Endothelial cell of umbilical vein (primary cell): ENCODE data around the gene CEP63.

Experiments used
- GATA2 ChIP-seq: IDR thresholded peaks from 2 replicates; pipeline ENCODE4 v1.7.0; 2011; ENCODE audit warnings: low read depth, mild to moderate bottlenecking, moderate library complexity, mixed read lengths, low read length; ENCODE audit not compliant: insufficient read length, insufficient read depth
- JUN ChIP-seq: IDR thresholded peaks from 2 replicates; pipeline ENCODE4 v1.6.1; 2011; ENCODE audit warnings: borderline replicate concordance, low read depth; ENCODE audit not compliant: insufficient read length, insufficient read depth
- POLR2A ChIP-seq: IDR thresholded peaks from 2 replicates; pipeline ENCODE4 v1.6.1; 2012; ENCODE audit warnings: low read depth, mild to moderate bottlenecking, control low read depth, low read length
- POLR2AphosphoS5 ChIP-seq: IDR thresholded peaks from 2 replicates; pipeline ENCODE4 v1.6.1; 2012; ENCODE audit warnings: low read depth, mild to moderate bottlenecking, control low read depth, low read length, moderate library complexity; ENCODE audit not compliant: insufficient read depth
- TF ChIP-seq, protein P1 (sequence below), 2 donors: IDR thresholded peaks; 1 replicate in 1 of 2; 2 replicates in 1 of 2; pipeline ENCODE4 v1.5.1; 2011; ENCODE audit warnings: low read length in 2 of 2, mild to moderate bottlenecking in 2 of 2, moderate library complexity in 2 of 2, control low read depth in 1 of 2, inconsistent platforms in 1 of 2, low read depth in 1 of 2; ENCODE audit not compliant: insufficient read depth in 1 of 2; ENCODE audit errors: extremely low read depth in 1 of 2
- TF ChIP-seq, protein P2 (sequence below): IDR thresholded peaks from 2 replicates; pipeline ENCODE4 v1.6.1; 2011; ENCODE audit not compliant: insufficient read depth, insufficient read length

DNA sequence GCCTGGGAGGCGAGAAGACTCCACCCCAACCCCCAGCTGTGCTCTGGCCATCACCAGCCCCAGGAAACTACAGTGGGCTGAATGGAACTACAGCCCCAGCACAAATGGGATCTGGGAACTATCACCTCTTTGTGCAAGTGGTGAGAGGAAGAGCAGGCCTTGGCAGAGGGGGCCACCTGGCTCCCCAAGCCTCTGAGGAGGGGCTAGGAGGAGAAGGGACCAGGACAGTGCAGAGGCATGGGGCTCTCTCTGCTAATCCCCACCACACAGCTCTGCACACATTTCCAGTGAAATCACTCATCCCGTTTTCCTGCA is 133.4 kb downstream of the CEP63 start:
- no peak for TF ChIP-seq GATA2
- TF ChIP-seq, protein P1, sequence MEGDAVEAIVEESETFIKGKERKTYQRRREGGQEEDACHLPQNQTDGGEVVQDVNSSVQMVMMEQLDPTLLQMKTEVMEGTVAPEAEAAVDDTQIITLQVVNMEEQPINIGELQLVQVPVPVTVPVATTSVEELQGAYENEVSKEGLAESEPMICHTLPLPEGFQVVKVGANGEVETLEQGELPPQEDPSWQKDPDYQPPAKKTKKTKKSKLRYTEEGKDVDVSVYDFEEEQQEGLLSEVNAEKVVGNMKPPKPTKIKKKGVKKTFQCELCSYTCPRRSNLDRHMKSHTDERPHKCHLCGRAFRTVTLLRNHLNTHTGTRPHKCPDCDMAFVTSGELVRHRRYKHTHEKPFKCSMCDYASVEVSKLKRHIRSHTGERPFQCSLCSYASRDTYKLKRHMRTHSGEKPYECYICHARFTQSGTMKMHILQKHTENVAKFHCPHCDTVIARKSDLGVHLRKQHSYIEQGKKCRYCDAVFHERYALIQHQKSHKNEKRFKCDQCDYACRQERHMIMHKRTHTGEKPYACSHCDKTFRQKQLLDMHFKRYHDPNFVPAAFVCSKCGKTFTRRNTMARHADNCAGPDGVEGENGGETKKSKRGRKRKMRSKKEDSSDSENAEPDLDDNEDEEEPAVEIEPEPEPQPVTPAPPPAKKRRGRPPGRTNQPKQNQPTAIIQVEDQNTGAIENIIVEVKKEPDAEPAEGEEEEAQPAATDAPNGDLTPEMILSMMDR (IDR thresholded peaks at IDR 0.05; ENCODE audit: extremely low read depth in 1 of 2, insufficient read depth in 1 of 2, low read depth in 1 of 2, low read length in 2 of 2) = no peak
- TF ChIP-seq POLR2AphosphoS5 = no peak
- TF ChIP-seq POLR2A = no peak
- no peak for TF ChIP-seq JUN
- TF ChIP-seq, protein P2, sequence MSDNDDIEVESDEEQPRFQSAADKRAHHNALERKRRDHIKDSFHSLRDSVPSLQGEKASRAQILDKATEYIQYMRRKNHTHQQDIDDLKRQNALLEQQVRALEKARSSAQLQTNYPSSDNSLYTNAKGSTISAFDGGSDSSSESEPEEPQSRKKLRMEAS = no peak
